Osteoblast (primary cell): ENCODE results near the gene SUPT7L. TPM values are rescaled to one million over a fixed set of nuclear protein-coding genes. Genes with fewer than 3 reads are reported as not detected.
"Not testable (repeated sequence)": the region's sequence is repeated elsewhere in the genome, so short reads cannot be mapped to it uniquely, and the experiment has no call there.

Source experiments
- DNase-seq: peaks from one replicate; pipeline ENCODE4 v3.0.0; 2011; ENCODE audit warnings: low spot score, mixed read lengths; ENCODE audit not compliant: insufficient read length; ENCODE audit errors: missing footprints
- H2AFZ ChIP-seq: 2 replicates; pipeline ENCODE4 v1.6.0; 2011; ENCODE audit warnings: mild to moderate bottlenecking, low read length
- H3K27ac ChIP-seq: 2 replicates; pipeline ENCODE4 v1.5.1; 2011; ENCODE audit warnings: mild to moderate bottlenecking, low read depth, low read length, moderate library complexity
- H3K27me3 ChIP-seq: 2 replicates; pipeline ENCODE4 v1.6.0; 2012; ENCODE audit warnings: mild to moderate bottlenecking, control low read depth, inconsistent platforms, low read length, moderate library complexity; ENCODE audit not compliant: insufficient read depth
- H3K36me3 ChIP-seq: 2 replicates; pipeline ENCODE4 v1.5.1; 2011; ENCODE audit warnings: mild to moderate bottlenecking, low read length, control low read depth, moderate library complexity; ENCODE audit not compliant: insufficient read depth
- H3K4me1 ChIP-seq: 2 replicates; pipeline ENCODE4 v1.5.1; 2011; ENCODE audit warnings: mild to moderate bottlenecking, low read length, control low read depth, moderate library complexity; ENCODE audit not compliant: insufficient read depth
- H3K4me2 ChIP-seq: 2 replicates; pipeline ENCODE4 v1.6.0; 2011; ENCODE audit warnings: mild to moderate bottlenecking, low read length; ENCODE audit not compliant: insufficient read depth
- H3K4me3 ChIP-seq: fragments of 200-600 bp; sonication (generic); 3 replicates; pipeline ENCODE4 v1.5.1; 2012; ENCODE audit warnings: mild to moderate bottlenecking, low read length, inconsistent platforms; ENCODE audit not compliant: insufficient read depth
- H3K79me2 ChIP-seq: 2 replicates; pipeline ENCODE4 v1.6.0; 2012; ENCODE audit warnings: mild to moderate bottlenecking, low read length, control low read depth, inconsistent platforms; ENCODE audit not compliant: insufficient read depth
- H3K9me3 ChIP-seq: 2 replicates; pipeline ENCODE4 v1.5.1; 2011; ENCODE audit warnings: low read depth, low read length, control low read depth
- H4K20me1 ChIP-seq: 2 replicates; pipeline ENCODE4 v1.6.0; 2012; ENCODE audit warnings: mild to moderate bottlenecking, low read length, control low read depth; ENCODE audit not compliant: insufficient read depth
- total RNA-seq: library from RNA; depleted of rRNA; stranded (reverse); fragments of >200 nt; gene quantifications from 2 replicates; pipeline ENCODE4 v1.2.3, GENCODE V29; 2012
- TF ChIP-seq, protein P1 (sequence below): IDR thresholded peaks from 2 replicates; pipeline ENCODE4 v1.5.1; 2011; ENCODE audit warnings: mild to moderate bottlenecking, low read depth, low read length, moderate library complexity; ENCODE audit errors: extremely low read depth

The SUPT7L gene
- total RNA-seq, 1 donor, result 50.3 TPM

DNA sequence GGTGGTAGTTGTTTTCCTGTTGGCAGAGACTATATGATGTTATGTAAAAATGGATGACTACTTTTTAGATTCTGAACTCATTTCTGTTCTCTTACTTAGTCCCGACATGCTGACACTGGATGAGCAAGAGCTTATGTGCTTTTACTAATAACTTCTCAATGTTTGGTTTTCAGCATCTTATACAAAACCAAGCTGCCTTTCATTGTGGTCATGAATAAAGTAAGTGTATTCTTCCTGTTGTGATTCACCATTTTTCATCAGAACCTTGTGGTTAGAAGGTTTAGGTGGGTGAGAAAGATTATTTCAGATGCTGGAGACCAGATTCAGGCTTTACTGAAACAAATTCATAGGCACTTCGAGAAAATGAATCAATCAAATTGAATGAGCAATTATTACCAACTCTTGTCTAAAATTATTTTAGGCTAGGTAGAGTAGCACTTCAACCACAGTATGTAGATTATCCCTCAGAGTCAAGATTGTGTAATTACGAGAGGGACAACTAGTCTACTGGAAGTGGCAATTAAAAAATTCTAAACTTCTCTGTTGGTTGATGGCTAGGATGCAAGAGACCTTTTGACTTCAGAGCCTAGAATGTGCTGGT lies 25.3 kb downstream of the SUPT7L start:
- H3K4me1 ChIP-seq, result peaks cover 18% of the 10 kb centered on the region
- peak overlapping the region; percentile 84 for H3K27ac ChIP-seq
- no peaks in the 10 kb centered on the region for H3K27me3 ChIP-seq
- H4K20me1 ChIP-seq, result no peaks in the 10 kb centered on the region
- no peaks in the 10 kb centered on the region for H3K9me3 ChIP-seq
- H3K4me3 ChIP-seq, result no peak overlapping the region
- TF ChIP-seq, protein P1, sequence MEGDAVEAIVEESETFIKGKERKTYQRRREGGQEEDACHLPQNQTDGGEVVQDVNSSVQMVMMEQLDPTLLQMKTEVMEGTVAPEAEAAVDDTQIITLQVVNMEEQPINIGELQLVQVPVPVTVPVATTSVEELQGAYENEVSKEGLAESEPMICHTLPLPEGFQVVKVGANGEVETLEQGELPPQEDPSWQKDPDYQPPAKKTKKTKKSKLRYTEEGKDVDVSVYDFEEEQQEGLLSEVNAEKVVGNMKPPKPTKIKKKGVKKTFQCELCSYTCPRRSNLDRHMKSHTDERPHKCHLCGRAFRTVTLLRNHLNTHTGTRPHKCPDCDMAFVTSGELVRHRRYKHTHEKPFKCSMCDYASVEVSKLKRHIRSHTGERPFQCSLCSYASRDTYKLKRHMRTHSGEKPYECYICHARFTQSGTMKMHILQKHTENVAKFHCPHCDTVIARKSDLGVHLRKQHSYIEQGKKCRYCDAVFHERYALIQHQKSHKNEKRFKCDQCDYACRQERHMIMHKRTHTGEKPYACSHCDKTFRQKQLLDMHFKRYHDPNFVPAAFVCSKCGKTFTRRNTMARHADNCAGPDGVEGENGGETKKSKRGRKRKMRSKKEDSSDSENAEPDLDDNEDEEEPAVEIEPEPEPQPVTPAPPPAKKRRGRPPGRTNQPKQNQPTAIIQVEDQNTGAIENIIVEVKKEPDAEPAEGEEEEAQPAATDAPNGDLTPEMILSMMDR, result no peak
- H3K36me3 ChIP-seq, result peaks cover 63% of the 10 kb centered on the region
- no peak overlapping the region for H2AFZ ChIP-seq
- peak overlapping the region; percentile 22 for H3K4me2 ChIP-seq
- DNase-seq, result peak; percentile 88
- no peaks in the 10 kb centered on the region for H3K79me2 ChIP-seq

DNA sequence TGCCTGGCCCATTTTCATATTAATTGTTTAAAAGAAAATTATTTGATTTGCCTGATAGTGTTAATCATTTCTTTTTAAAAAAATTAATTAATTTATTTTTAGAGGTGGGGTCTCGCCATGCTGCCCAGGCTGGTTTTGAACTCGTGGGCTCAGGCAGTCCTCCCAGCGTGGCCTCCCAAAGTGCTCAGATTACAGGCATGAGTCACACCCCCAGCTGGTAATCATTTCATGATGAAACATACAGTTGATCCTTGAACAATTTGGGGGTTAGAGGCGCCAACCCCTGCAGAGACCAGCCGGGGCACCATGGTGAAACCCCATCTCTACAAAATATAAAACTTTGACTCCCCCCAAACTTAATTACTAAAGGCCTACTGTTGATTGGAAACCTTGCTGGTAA lies 26.6 kb downstream of the SUPT7L start:
- Histone ChIP-seq H3K4me2 (no peak overlapping the region), H3K9me3 (no peaks in the 10 kb centered on the region), H3K36me3 (peaks cover 67% of the 10 kb centered on the region), H3K27me3 (no peaks in the 10 kb centered on the region), H3K4me1 (peaks cover 18% of the 10 kb centered on the region), H3K4me3 (no peak overlapping the region), H2AFZ (no peak overlapping the region), H4K20me1 (no peaks in the 10 kb centered on the region), H3K79me2 (peaks cover 3% of the 10 kb centered on the region), H3K27ac (no peak overlapping the region)
- DNase-seq, result no peak
- TF ChIP-seq, protein P1, result no peak

DNA sequence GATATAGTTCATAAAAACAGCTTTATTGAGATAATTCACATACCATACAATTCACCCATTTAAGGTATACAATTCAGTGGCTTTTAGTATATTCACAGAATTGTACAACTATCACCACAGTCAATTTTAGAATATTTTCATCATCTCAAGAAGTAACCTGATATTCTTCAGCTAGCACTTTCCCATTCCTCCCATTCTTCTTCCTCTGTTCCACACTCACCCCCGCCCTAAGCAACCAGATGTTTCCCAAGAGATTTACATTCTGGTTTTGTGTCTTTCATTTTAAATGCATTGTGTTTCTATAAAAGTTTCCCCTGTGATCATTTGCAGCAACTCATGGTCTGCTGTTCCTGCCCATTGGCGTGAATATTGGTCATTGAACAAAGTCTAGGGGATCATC lies 29.1 kb downstream of the SUPT7L start:
- Histone ChIP-seq H2AFZ (no peak overlapping the region), H3K4me3 (no peak overlapping the region), H3K9me3 (no peaks in the 10 kb centered on the region), H3K27me3 (no peaks in the 10 kb centered on the region), H3K36me3 (peaks cover 54% of the 10 kb centered on the region), H3K27ac (no peak overlapping the region), H3K79me2 (peaks cover 23% of the 10 kb centered on the region), H4K20me1 (no peaks in the 10 kb centered on the region), H3K4me1 (peaks cover 23% of the 10 kb centered on the region), H3K4me2 (no peak overlapping the region)
- DNase-seq, result no peak
- TF ChIP-seq, protein P1, result no peak

DNA sequence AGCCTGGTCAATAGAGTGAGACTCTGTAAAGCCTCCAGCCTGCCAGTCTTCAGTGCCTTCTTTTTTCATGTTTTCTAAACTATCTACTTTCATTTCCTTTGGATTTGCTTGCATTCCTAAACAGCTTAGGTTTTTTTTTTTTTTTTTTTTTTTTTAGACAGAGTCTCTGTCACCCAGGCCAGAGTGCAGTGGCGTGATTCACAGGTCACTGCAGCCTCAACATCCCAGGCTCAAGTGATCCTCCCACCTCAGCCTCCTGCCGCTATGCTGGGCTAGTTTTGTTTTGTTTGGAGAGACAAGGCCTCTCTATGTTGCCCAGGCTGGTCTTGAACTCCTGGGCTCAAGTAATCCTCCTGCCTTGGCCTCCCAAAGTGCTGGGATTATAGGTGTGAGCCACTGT lies 33.2 kb downstream of the SUPT7L start:
- H3K36me3 ChIP-seq, result peaks cover 40% of the 10 kb centered on the region
- peaks cover 18% of the 10 kb centered on the region for H3K4me1 ChIP-seq

More for the DNA sequence above, 33.2 kb downstream of the SUPT7L start:
- not testable (repeated sequence) for H3K9me3 ChIP-seq, H3K4me3 ChIP-seq, H4K20me1 ChIP-seq, H3K27me3 ChIP-seq, H2AFZ ChIP-seq, DNase-seq, H3K27ac ChIP-seq
- Histone ChIP-seq H3K4me2 (peak overlapping the region; percentile 92), H3K79me2 (peaks cover 30% of the 10 kb centered on the region)
